Left ventricle myocardium inferior (tissue), 1 donor: Measurements from ENCODE around the gene SH3YL1. TPM values are rescaled to one million over a fixed set of nuclear protein-coding genes. Genes with fewer than 3 reads are reported as not detected.
A peak's percentile ranks its signal among the peaks of the same experiment; 100 is the strongest.
"Not testable (repeated sequence)": the region's sequence is repeated elsewhere in the genome, so short reads cannot be mapped to it uniquely, and the experiment has no call there.

Experiments used
- DNase-seq: peaks from one replicate; pipeline ENCODE4 v3.0.0-alpha.2; 2020
- H3K27ac ChIP-seq: fragments of 200-600 bp; replicated peaks from 2 replicates; pipeline ENCODE4 v1.8.0; 2021
- H3K27me3 ChIP-seq: fragments of 200-600 bp; 2 replicates; pipeline ENCODE4 v1.8.0; 2021; ENCODE audit warnings: low read depth
- H3K36me3 ChIP-seq: fragments of 200-600 bp; 2 replicates; pipeline ENCODE4 v1.8.0; 2021
- H3K4me1 ChIP-seq: fragments of 200-600 bp; 2 replicates; pipeline ENCODE4 v1.8.0; 2021
- H3K4me3 ChIP-seq: fragments of 200-600 bp; 2 replicates; pipeline ENCODE4 v1.8.0; 2021; ENCODE audit warnings: mild to moderate bottlenecking, moderate library complexity
- H3K9me3 ChIP-seq: fragments of 200-600 bp; replicated peaks from 2 replicates; pipeline ENCODE4 v1.8.0; 2021
- CTCF ChIP-seq: fragments of 200-600 bp; IDR thresholded peaks from 2 replicates; pipeline ENCODE4 v1.8.0; 2021; ENCODE audit warnings: antibody characterized with exemption, mild to moderate bottlenecking, borderline replicate concordance
- intact Hi-C: fragments of 100-400 bp; cut with micrococcal nuclease; formaldehyde crosslinking; loops from one replicate; pipeline ENCODE4 v1.11.0; 2022
- total RNA-seq: library from RNA; stranded (reverse); fragmentation: NEBNext Ultra II Directional; extraction: Animal tissue kit (Norgen Biotek cat#: 25700); gene quantifications from one replicate; pipeline ENCODE4 v1.2.1, GENCODE V29; 2021
- donor health status: DM: no; HTN: yes; CAD: no; lungs with severe emphysema.

Gene SH3YL1
- total RNA-seq, 1 donor from 2014 or later, result 9.8 TPM

- no peaks in the 10 kb centered on the region for H3K4me1 ChIP-seq
- peaks cover 46% of the 10 kb centered on the region for H3K27me3 ChIP-seq
- no peak for TF ChIP-seq CTCF
- H3K4me3 ChIP-seq, result no peak overlapping the region
- intact Hi-C loops, result no loop called here
- no peak for DNase-seq
- H3K27ac ChIP-seq, result no peak overlapping the region
- no peaks in the 10 kb centered on the region for H3K9me3 ChIP-seq
- no peaks in the 10 kb centered on the region for H3K36me3 ChIP-seq
Measured at GRCh38 chr2:176917-177316, 86.9 kb downstream of the SH3YL1 start.

GRCh38 chr2:175880-176820 lies 87.7 kb downstream of the SH3YL1 start:
- Histone ChIP-seq H3K27me3 (peaks cover 48% of the 10 kb centered on the region), H3K4me1 (no peaks in the 10 kb centered on the region), H3K9me3 (no peaks in the 10 kb centered on the region), H3K27ac (no peak overlapping the region), H3K36me3 (no peaks in the 10 kb centered on the region), H3K4me3 (no peak overlapping the region)
- TF ChIP-seq CTCF, result no peak
- intact Hi-C loops, result no loop called here
- DNase-seq, result no peak

GRCh38 chr2:175161-175786 lies 88.6 kb downstream of the SH3YL1 start:
- intact Hi-C loops, result no loop called here
- no peak for TF ChIP-seq CTCF
- H3K36me3 ChIP-seq, result no peaks in the 10 kb centered on the region
- no peak for DNase-seq
- no peaks in the 10 kb centered on the region for H3K4me1 ChIP-seq
- H3K27me3 ChIP-seq, result peaks cover 48% of the 10 kb centered on the region
- no peak overlapping the region for H3K4me3 ChIP-seq
- no peaks in the 10 kb centered on the region for H3K9me3 ChIP-seq
- no peak overlapping the region for H3K27ac ChIP-seq

- H3K4me1 ChIP-seq, intact Hi-C loops, H3K9me3 ChIP-seq, H3K36me3 ChIP-seq, H3K27ac ChIP-seq, DNase-seq, H3K4me3 ChIP-seq: not testable (repeated sequence)
- H3K27me3 ChIP-seq, result peaks cover 33% of the 10 kb centered on the region
- peak; percentile 66 for TF ChIP-seq CTCF
Measured at GRCh38 chr2:172120-172519, 91.7 kb downstream of the SH3YL1 start.

- Histone ChIP-seq H3K27me3 (peaks cover 22% of the 10 kb centered on the region), H3K4me3 (no peak overlapping the region), H3K9me3 (no peaks in the 10 kb centered on the region), H3K4me1 (no peaks in the 10 kb centered on the region), H3K27ac (no peak overlapping the region), H3K36me3 (no peaks in the 10 kb centered on the region)
- DNase-seq, result no peak
- no peak for TF ChIP-seq CTCF
- intact Hi-C loops, result no loop called here
Measured at GRCh38 chr2:169741-170140, 94.1 kb downstream of the SH3YL1 start.

Other genes starting within 250 kb of the SH3YL1 start
- 3.3 TPM for gene FAM110C, start 217.5 kb downstream of the SH3YL1 start, total RNA-seq
- 68.0 TPM for gene ACP1, start 915 bp upstream of the SH3YL1 start, total RNA-seq
- gene ALKAL2, start 24.1 kb upstream of the SH3YL1 start, total RNA-seq, result 1.1 TPM